Thyroid gland (tissue), 4 donors: ENCODE measurements around the gene ZFAND2B. TPM values are rescaled to one million over a fixed set of nuclear protein-coding genes. Genes with fewer than 3 reads are reported as not detected.

ENCODE experiments used
- DNase-seq, 2 donors: peaks; one replicate each; pipeline ENCODE4 v3.0.0-alpha.2; 2019
- H3K27ac ChIP-seq, 3 donors: fragments of 200-600 bp; sonication (generic); 1 replicate in 2 of 3; 2 replicates in 1 of 3; pipeline ENCODE4 v1.5.1; 2016 to 2019; ENCODE audit warnings: mild to moderate bottlenecking in 1 of 3, moderate library complexity in 1 of 3
- H3K27me3 ChIP-seq: fragments of 200-600 bp; sonication (generic); one replicate; pipeline ENCODE4 v1.5.1; 2019
- H3K36me3 ChIP-seq, 2 donors: fragments of 200-600 bp; sonication (generic); one replicate each; pipeline ENCODE4 v1.5.1; 2016 to 2019
- H3K4me1 ChIP-seq, 2 donors: fragments of 200-600 bp; sonication (generic); one replicate each; pipeline ENCODE4 v1.5.1; 2017 to 2019
- H3K4me3 ChIP-seq, 3 donors: fragments of 200-600 bp; sonication (generic); replicated peaks in 1 of 3; 1 replicate in 2 of 3; 2 replicates in 1 of 3; pipeline ENCODE4 v1.5.1; 2016; ENCODE audit warnings: mild to moderate bottlenecking in 1 of 3
- H3K9me3 ChIP-seq: fragments of 200-600 bp; sonication (generic); one replicate; pipeline ENCODE4 v1.5.1; 2017
- CTCF ChIP-seq, 6 experiments: fragments of 200-600 bp in 3 of 6; fragments of 450-650 bp in 3 of 6; sonication (generic) in 3 of 6; IDR thresholded peaks; one replicate each; pipeline ENCODE4 v1.5.1; 2016 to 2019; ENCODE audit warnings: antibody characterized with exemption in 6 of 6, mild to moderate bottlenecking in 2 of 6, inconsistent platforms in 1 of 6, moderate library complexity in 1 of 6
- POLR2A ChIP-seq, 2 donors: fragments of 450-650 bp; IDR thresholded peaks; one replicate each; pipeline ENCODE4 v1.6.1; 2017; ENCODE audit warnings: antibody characterized with exemption in 2 of 2, mild to moderate bottlenecking in 2 of 2, moderate library complexity in 1 of 2
- WGBS, 2 donors: methylation state at CpG; one replicate each; pipeline ENCODE4 v1.1.5; 2017; 5-methylcytosine and 5-hydroxymethylcytosine counted together
- intact Hi-C: fragments of 100-400 bp; cut with DNase I; formaldehyde crosslinking; loops from one replicate; pipeline ENCODE4 v1.15.1; 2023
- total RNA-seq, 4 donors: library from RNA; depleted of rRNA; stranded (reverse); fragments of >200 nt; gene quantifications; one replicate each; pipeline ENCODE4 v1.2.3, GENCODE V29; 2016

The ZFAND2B gene
- total RNA-seq, 4 donors from 2014 or later: 78.7 to 131 (median 92.0) TPM

GRCh38 chr2:219245899-219246230 lies 39.3 kb downstream of the ZFAND2B start:
- intact Hi-C loops: loop anchor here (5.0 kb wide), 1 partner anchor 36 kb away; no protein-coding TSS in a partner anchor
- H3K27ac ChIP-seq: peak overlapping the region; percentile 35 to 89 (median 86)
- H3K36me3 ChIP-seq: peaks cover 0 to 4% of the 10 kb centered on the region in 2 donors
- no peaks in the 10 kb centered on the region for H3K9me3 ChIP-seq
- WGBS, 2 donors: 15 to 17% methylated on average over 10 of the region's 10 CpGs
- peaks cover 24 to 53% of the 10 kb centered on the region in 2 donors for H3K4me1 ChIP-seq
- DNase-seq: no peak
- peak overlapping the region; percentile 21 to 83 (median 72) for H3K4me3 ChIP-seq
- no peak for TF ChIP-seq CTCF (IDR thresholded peaks at IDR 0.05)
- TF ChIP-seq POLR2A (IDR thresholded peaks at IDR 0.05): no peak
- H3K27me3 ChIP-seq: no peaks in the 10 kb centered on the region

GRCh38 chr2:219246559-219246958 lies 40.0 kb downstream of the ZFAND2B start:
- intact Hi-C loops: loop anchor here (5.0 kb wide), 1 partner anchor 36 kb away; no protein-coding TSS in a partner anchor
- TF ChIP-seq POLR2A (IDR thresholded peaks at IDR 0.05) (no peak), CTCF (IDR thresholded peaks at IDR 0.05) (no peak)
- Histone ChIP-seq H3K9me3 (no peaks in the 10 kb centered on the region), H3K4me1 (peaks cover 24 to 53% of the 10 kb centered on the region in 2 donors), H3K4me3 (no peak overlapping the region), H3K36me3 (peaks cover 0 to 4% of the 10 kb centered on the region in 2 donors), H3K27ac (peak overlapping the region in 1 of 3 donors; percentile 86), H3K27me3 (no peaks in the 10 kb centered on the region)
- DNase-seq: no peak
- 91 to 96% methylated on average over 7 to 10 of the region's 10 CpGs for WGBS, 2 donors

GRCh38 chr2:219247678-219248642 lies 41.4 kb downstream of the ZFAND2B start:
- Histone ChIP-seq H3K27me3 (no peaks in the 10 kb centered on the region), H3K27ac (peak overlapping the region in 2 of 3 donors; percentile 88 to 93), H3K36me3 (peaks cover 0 to 4% of the 10 kb centered on the region in 2 donors), H3K9me3 (no peaks in the 10 kb centered on the region), H3K4me1 (peaks cover 29 to 66% of the 10 kb centered on the region in 2 donors), H3K4me3 (no peak overlapping the region)
- DNase-seq: no peak
- WGBS, 2 donors: 84 to 90% methylated on average over 15 to 17 of the region's 17 CpGs
- intact Hi-C loops: loop anchor here (5.0 kb wide), 1 partner anchor 34 kb away; no protein-coding TSS in a partner anchor
- TF ChIP-seq POLR2A (IDR thresholded peaks at IDR 0.05) (no peak), CTCF (IDR thresholded peaks at IDR 0.05) (no peak)

- intact Hi-C loops: loop anchor here (5.0 kb wide), 1 partner anchor 33 kb away; no protein-coding TSS in a partner anchor
- 78 to 89% methylated on average over 2 of the region's 2 CpGs for WGBS, 2 donors
Measured at GRCh38 chr2:219248845-219249202, 42.2 kb downstream of the ZFAND2B start.

More at GRCh38 chr2:219248845-219249202, 42.2 kb downstream of the ZFAND2B start:
- Histone ChIP-seq H3K27ac (peak overlapping the region; percentile 88 to 93 (median 89)), H3K36me3 (peaks cover 0 to 4% of the 10 kb centered on the region in 2 donors), H3K9me3 (no peaks in the 10 kb centered on the region), H3K27me3 (no peaks in the 10 kb centered on the region), H3K4me3 (no peak overlapping the region), H3K4me1 (peaks cover 36 to 73% of the 10 kb centered on the region in 2 donors)
- TF ChIP-seq POLR2A (IDR thresholded peaks at IDR 0.05) (no peak), CTCF (IDR thresholded peaks at IDR 0.05) (no peak)
- no peak for DNase-seq
